Measurements from ENCODE around the gene ANKS1A.

ANKS1A gene

DNA sequence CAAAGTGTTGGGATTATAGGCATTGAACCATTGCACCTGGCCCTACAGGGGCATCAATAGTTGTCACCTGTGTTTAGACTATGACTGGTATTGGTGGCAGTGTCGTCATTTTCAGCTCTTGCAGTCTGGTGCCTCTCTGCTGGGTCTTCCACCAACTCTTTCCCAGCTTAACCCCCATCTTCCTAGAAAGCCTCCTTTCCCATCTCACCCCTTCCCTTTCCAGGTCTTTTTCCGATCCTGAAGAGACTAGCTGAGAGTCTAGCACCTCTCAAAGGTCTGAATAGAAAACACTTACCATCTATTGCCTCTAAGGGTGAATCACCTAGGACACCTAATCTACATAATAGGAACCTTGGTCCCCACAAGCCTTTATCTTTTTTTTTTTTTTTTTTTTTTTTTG is 181.1 kb downstream of the ANKS1A start:
- Histone ChIP-seq H3K4me1 (ENCODE audit: control insufficient read depth, insufficient read depth, low read length, poor library complexity, severe bottlenecking) (no peaks in the 10 kb centered on the region), H3K27ac (ENCODE audit: low read depth, low read length, severe bottlenecking) (no peak overlapping the region), H3K36me3 (ENCODE audit: control insufficient read depth, insufficient read depth, low read length) (peaks cover 43% of the 10 kb centered on the region), H3K4me3 (ENCODE audit: extremely low read depth, insufficient read depth, low read length, poor library complexity, severe bottlenecking) (no peak overlapping the region), H3K9me3 (ENCODE audit: control insufficient read depth, low read length) (no peaks in the 10 kb centered on the region)
- WGBS, 2 experiments (ENCODE audit: insufficient coverage in 2 of 2), result 94% methylated on average over 2 of the region's 2 CpGs; no CpG with 5 or more reads in 1 of the 2 experiments

DNA sequence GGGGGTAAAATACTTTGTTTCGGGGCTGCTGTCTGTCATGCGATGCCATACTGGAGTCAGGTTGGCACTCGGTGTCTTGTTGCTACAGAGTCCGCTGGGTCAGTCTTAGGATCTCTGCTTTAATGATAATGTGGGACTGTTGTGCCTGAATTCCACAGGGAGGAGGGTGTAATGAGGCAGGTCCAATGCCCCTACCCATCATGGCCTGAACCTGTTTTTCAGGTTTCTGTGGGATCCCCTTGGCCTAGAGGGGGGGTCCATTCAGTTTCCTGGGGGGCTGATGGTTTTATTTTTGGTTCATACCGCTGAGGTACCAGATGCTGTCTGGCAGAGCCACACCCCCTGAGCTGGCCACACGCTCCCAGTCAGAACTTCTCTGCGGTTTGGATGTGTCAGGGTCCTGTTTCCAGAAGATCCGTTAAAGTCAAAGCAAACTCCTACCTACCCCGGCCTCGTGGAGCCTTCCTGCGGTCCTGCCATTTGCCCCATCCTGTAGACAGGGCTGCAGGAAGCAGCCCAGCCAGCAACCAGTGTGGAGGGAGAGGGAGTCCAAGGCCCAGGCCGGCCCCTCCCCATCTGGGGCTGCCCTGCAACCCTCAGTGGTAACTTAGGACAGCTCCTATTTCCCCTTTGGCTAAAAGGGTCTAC is 182.4 kb downstream of the ANKS1A start:
- WGBS, 2 experiments (ENCODE audit: insufficient coverage in 2 of 2), result 84 to 87% methylated on average over 8 to 12 of the region's 12 CpGs
- Histone ChIP-seq H3K9me3 (ENCODE audit: control insufficient read depth, low read length) (no peaks in the 10 kb centered on the region), H3K27ac (ENCODE audit: low read depth, low read length, severe bottlenecking) (no peak overlapping the region), H3K36me3 (ENCODE audit: control insufficient read depth, insufficient read depth, low read length) (peaks cover 35% of the 10 kb centered on the region), H3K4me1 (ENCODE audit: control insufficient read depth, insufficient read depth, low read length, poor library complexity, severe bottlenecking) (no peaks in the 10 kb centered on the region), H3K4me3 (ENCODE audit: extremely low read depth, insufficient read depth, low read length, poor library complexity, severe bottlenecking) (no peak overlapping the region)

DNA sequence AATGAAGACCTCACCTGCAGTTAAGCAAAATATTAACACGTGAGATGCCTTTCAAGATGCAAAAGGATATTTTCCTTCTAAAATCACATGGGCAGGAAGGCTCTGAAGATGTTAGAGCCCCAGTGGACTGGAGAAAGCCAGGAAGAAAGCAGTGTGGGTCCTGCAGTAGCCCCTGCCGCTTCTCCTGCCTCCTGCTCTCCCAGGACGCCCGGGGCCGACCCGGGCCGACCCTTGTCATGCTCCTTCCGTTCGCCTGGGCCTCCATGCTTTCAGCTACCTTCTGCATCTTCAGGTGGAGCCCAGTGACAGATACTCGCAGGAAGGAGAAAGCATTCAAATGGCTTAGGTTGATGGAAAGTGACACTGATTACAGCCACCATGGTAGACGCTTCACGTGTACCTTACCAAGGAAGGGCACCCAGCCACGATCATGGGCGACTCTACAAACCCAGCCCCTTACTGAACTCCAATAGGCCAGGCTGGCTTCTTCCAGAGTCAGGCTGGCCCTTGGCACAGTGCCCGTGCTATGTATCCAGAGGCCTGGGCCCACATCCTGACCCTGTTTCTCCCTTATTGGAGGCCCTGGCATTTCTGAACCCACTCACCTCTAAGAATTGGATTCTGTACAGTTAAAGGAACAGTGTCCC is 183.1 kb downstream of the ANKS1A start:
- H3K4me1 ChIP-seq (ENCODE audit: control insufficient read depth, insufficient read depth, low read length, poor library complexity, severe bottlenecking), result no peaks in the 10 kb centered on the region
- H3K27ac ChIP-seq (ENCODE audit: low read depth, low read length, severe bottlenecking), result no peak overlapping the region
- no peaks in the 10 kb centered on the region for H3K9me3 ChIP-seq (ENCODE audit: control insufficient read depth, low read length)
- H3K4me3 ChIP-seq (ENCODE audit: extremely low read depth, insufficient read depth, low read length, poor library complexity, severe bottlenecking), result no peak overlapping the region
- H3K36me3 ChIP-seq (ENCODE audit: control insufficient read depth, insufficient read depth, low read length), result peaks cover 28% of the 10 kb centered on the region
- 73 to 90% methylated on average over 10 to 14 of the region's 15 CpGs for whole genome bisulfite sequencing, 2 experiments (ENCODE audit: insufficient coverage in 2 of 2)

DNA sequence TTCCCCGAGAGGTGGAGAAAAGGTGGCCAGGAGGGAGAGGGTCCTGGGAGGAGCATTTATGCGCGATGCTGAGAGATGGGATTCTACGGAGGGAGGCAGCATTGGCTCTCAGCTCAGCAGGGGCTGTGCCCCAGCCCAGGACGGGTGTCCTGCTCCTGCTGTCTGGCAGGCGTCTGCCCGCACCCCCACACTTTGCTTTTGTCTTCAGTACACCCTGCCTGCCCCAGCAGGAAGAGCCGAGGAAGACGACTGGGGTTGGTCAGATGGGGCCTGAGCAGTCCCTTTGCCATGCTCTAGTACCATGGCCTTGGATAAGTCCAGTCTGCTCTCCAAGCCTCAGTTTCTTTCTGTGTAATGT is 183.6 kb downstream of the ANKS1A start:
- WGBS, 2 experiments (ENCODE audit: insufficient coverage in 2 of 2), result 89 to 100% methylated on average over 8 to 9 of the region's 9 CpGs

DNA sequence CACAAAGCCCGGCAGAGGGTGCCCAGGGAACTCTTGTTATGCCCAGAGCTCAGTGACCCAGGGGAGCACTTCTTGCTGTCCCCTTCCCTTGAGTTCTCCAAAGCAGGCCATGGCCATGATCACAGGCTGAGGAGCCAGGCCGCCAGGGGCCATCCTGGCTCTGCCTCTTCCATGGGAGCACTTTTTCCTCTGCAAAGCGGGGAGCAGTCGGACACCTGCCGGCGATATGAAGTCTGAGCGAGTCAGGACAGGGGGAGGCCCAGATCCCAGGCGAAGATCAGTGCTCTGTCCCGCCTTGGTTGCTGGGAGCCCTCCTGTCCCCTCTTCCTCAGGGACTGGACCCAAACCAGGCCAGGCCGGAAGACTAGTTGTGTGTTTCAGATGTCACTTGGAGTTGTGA is 184.2 kb downstream of the ANKS1A start:
- Histone ChIP-seq H3K4me3 (ENCODE audit: extremely low read depth, insufficient read depth, low read length, poor library complexity, severe bottlenecking) (no peak overlapping the region), H3K9me3 (ENCODE audit: control insufficient read depth, low read length) (no peaks in the 10 kb centered on the region), H3K4me1 (ENCODE audit: control insufficient read depth, insufficient read depth, low read length, poor library complexity, severe bottlenecking) (no peaks in the 10 kb centered on the region), H3K36me3 (ENCODE audit: control insufficient read depth, insufficient read depth, low read length) (peaks cover 24% of the 10 kb centered on the region), H3K27ac (ENCODE audit: low read depth, low read length, severe bottlenecking) (no peak overlapping the region)
- WGBS, 2 experiments (ENCODE audit: insufficient coverage in 2 of 2), result 96 to 100% methylated on average over 6 to 9 of the region's 10 CpGs

More for the DNA sequence above, 183.6 kb downstream of the ANKS1A start:
- H3K9me3 ChIP-seq (ENCODE audit: control insufficient read depth, low read length), result no peaks in the 10 kb centered on the region
- H3K27ac ChIP-seq (ENCODE audit: low read depth, low read length, severe bottlenecking), result no peak overlapping the region
- peaks cover 24% of the 10 kb centered on the region for H3K36me3 ChIP-seq (ENCODE audit: control insufficient read depth, insufficient read depth, low read length)
- no peak overlapping the region for H3K4me3 ChIP-seq (ENCODE audit: extremely low read depth, insufficient read depth, low read length, poor library complexity, severe bottlenecking)
- no peaks in the 10 kb centered on the region for H3K4me1 ChIP-seq (ENCODE audit: control insufficient read depth, insufficient read depth, low read length, poor library complexity, severe bottlenecking)

DNA sequence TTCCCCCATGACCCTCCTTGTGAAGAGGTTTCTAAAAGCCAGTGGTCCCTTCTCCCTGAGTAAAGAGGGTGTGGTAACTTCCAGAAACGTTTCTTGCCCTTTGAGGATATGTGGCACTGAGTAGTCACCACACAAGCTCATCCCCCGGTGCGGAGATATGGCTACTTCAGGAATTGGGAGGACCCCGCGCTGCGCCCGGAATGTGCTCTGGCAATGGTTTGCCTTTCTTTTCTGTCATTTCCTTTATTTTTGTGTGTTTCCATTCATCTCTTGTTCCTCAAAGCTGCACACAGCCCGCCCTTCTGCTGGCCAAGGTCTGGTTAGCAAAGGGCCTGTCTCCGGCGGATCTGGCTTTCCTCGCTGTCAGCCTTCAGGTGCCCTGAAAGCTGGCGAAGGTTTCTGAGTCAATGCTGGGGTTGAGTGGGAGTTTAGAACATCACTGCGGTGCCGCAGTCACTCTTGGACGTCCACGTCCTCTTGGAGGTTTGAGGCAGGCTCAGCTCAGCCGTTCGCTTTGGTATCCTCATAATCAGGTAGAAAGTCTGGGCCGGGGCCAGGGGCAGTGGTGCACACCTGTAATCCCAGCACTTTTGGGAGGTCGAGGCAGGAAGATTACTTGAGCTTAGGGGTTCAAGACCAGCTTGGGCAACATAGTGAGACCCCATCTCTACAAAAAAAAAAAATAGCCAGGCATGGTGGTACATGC is 184.9 kb downstream of the ANKS1A start:
- Histone ChIP-seq H3K4me1 (ENCODE audit: control insufficient read depth, insufficient read depth, low read length, poor library complexity, severe bottlenecking) (no peaks in the 10 kb centered on the region), H3K27ac (ENCODE audit: low read depth, low read length, severe bottlenecking) (no peak overlapping the region), H3K9me3 (ENCODE audit: control insufficient read depth, low read length) (no peaks in the 10 kb centered on the region), H3K36me3 (ENCODE audit: control insufficient read depth, insufficient read depth, low read length) (peaks cover 31% of the 10 kb centered on the region), H3K4me3 (ENCODE audit: extremely low read depth, insufficient read depth, low read length, poor library complexity, severe bottlenecking) (no peak overlapping the region)
- WGBS, 2 experiments (ENCODE audit: insufficient coverage in 2 of 2), result 94 to 97% methylated on average over 19 to 20 of the region's 20 CpGs

DNA sequence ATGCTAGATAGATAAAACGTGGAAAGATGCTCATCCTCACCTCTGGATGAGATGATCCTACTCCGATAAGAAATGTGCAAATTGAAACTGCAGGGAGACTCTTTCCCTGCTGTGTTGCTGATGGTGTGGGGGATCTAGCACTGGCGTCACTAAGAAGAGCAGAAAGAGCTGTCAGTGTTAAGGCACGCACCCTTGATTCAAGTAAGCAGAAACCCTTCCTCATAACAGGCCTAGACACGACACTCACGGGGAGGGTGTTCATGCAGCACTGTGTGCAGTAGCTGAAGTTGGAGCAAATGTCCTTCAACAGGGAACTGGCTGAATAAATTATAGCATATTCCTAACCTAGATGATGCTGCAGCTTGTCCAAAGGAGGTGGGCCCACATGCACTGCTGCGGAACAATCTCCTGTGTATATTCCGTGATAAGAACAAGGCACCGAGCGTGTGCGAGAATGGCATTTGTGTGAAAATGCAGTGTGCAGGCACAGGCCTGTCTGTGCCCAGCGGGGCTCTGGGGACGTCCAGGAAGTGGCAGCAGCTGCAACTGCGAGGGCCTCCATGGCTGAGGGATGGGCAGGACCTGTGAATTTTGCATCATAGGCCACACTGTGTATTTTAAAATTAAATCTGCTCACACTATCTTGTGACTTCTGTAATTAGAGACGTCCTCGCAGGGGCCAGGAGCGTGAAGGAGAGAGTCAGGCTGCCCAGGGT is 188.1 kb downstream of the ANKS1A start:
- Histone ChIP-seq H3K9me3 (ENCODE audit: control insufficient read depth, low read length) (no peaks in the 10 kb centered on the region), H3K4me3 (ENCODE audit: extremely low read depth, insufficient read depth, low read length, poor library complexity, severe bottlenecking) (no peak overlapping the region), H3K4me1 (ENCODE audit: control insufficient read depth, insufficient read depth, low read length, poor library complexity, severe bottlenecking) (peaks cover 8% of the 10 kb centered on the region), H3K36me3 (ENCODE audit: control insufficient read depth, insufficient read depth, low read length) (peaks cover 40% of the 10 kb centered on the region), H3K27ac (ENCODE audit: low read depth, low read length, severe bottlenecking) (no peak overlapping the region)
- WGBS, 2 experiments (ENCODE audit: insufficient coverage in 2 of 2), result 86 to 90% methylated on average over 11 to 13 of the region's 17 CpGs

DNA sequence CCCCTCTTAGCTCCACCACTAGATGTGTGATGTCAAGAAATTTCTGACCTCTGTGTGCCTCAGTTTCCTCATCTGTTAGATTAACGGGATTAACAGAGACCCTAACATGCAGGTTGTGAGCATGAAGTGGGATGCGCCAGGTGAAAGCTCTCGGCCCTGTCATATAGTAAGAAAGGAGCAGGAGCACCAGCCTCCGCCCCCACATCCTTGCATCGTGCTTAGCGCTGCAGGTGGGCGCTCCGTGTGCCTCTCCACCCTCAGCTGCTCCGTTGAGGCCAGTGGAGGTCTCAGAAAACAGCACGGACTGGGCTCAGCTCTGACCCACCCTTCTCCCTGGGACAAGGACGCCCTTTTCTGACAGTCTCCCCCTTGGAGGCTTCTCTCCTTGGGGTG is 188.7 kb downstream of the ANKS1A start:
- 87 to 94% methylated on average over 10 of the region's 11 CpGs for WGBS, 2 experiments (ENCODE audit: insufficient coverage in 2 of 2)
- peaks cover 8% of the 10 kb centered on the region for H3K4me1 ChIP-seq (ENCODE audit: control insufficient read depth, insufficient read depth, low read length, poor library complexity, severe bottlenecking)
- H3K4me3 ChIP-seq (ENCODE audit: extremely low read depth, insufficient read depth, low read length, poor library complexity, severe bottlenecking), result no peak overlapping the region
- peaks cover 41% of the 10 kb centered on the region for H3K36me3 ChIP-seq (ENCODE audit: control insufficient read depth, insufficient read depth, low read length)
- H3K9me3 ChIP-seq (ENCODE audit: control insufficient read depth, low read length), result no peaks in the 10 kb centered on the region
- no peak overlapping the region for H3K27ac ChIP-seq (ENCODE audit: low read depth, low read length, severe bottlenecking)

DNA sequence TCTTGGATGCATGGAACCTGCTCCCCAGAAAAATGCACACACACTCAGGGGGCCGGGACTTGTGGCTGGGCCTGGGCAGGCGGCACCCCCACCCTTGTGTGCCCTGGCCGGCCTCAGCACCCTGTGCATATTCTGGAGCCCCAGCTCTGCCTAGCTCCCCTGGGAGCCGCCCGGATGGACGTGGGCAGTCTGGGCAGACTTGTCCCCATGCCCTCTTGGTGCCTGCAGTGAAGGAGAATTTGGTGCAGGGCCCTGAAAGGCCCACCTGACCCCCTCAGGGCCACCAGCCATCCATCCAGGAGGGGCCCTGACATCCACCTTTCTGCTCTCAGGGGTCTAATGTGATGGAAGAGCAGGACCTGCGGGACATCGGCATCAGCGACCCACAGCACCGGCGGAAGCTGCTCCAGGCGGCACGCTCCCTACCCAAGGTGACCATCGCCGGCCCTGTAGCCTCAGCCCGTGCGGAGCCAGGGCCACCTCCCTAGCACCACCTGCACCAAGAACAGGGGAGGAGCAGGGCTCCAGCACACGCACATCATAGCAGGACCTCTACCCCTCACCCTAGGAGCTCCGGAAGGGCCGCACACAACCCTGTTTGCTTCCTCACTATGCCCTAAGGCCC is 189.3 kb downstream of the ANKS1A start:
- H3K36me3 ChIP-seq (ENCODE audit: control insufficient read depth, insufficient read depth, low read length), result peaks cover 42% of the 10 kb centered on the region
- H3K27ac ChIP-seq (ENCODE audit: low read depth, low read length, severe bottlenecking), result no peak overlapping the region
- peaks cover 8% of the 10 kb centered on the region for H3K4me1 ChIP-seq (ENCODE audit: control insufficient read depth, insufficient read depth, low read length, poor library complexity, severe bottlenecking)
- H3K4me3 ChIP-seq (ENCODE audit: extremely low read depth, insufficient read depth, low read length, poor library complexity, severe bottlenecking), result no peak overlapping the region
- no peaks in the 10 kb centered on the region for H3K9me3 ChIP-seq (ENCODE audit: control insufficient read depth, low read length)
- 97% methylated on average over 13 to 19 of the region's 20 CpGs for WGBS, 2 experiments (ENCODE audit: insufficient coverage in 2 of 2)

DNA sequence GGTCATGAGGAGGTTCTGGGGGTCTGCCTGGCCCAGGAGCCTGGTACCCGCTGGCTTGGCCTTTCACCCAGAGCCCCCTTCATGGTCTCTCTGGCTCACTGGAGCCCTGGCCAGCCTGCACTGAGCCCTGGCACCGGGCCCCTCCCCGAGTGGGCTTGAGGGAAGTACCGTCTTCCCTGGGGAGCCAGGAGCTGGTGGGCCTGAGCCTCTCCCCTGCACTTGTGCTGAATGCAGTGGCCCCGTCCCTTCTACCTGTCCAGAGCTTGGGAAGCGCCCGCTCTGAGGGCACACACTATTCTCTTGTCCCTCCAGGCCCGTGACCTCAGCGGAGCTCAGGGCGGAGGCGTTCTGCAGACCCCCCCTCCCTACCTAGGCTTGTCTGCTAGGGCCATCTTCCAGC is 189.8 kb downstream of the ANKS1A start:
- WGBS, 2 experiments (ENCODE audit: insufficient coverage in 2 of 2), result 90 to 94% methylated on average over 7 to 8 of the region's 11 CpGs
- Histone ChIP-seq H3K9me3 (ENCODE audit: control insufficient read depth, low read length) (no peaks in the 10 kb centered on the region), H3K4me1 (ENCODE audit: control insufficient read depth, insufficient read depth, low read length, poor library complexity, severe bottlenecking) (peaks cover 8% of the 10 kb centered on the region), H3K36me3 (ENCODE audit: control insufficient read depth, insufficient read depth, low read length) (peaks cover 48% of the 10 kb centered on the region), H3K4me3 (ENCODE audit: extremely low read depth, insufficient read depth, low read length, poor library complexity, severe bottlenecking) (no peak overlapping the region), H3K27ac (ENCODE audit: low read depth, low read length, severe bottlenecking) (no peak overlapping the region)
